Loucy (cell line): ENCODE data around the gene DGCR2.

Experiments
- H2AFZ ChIP-seq: fragments of 200-600 bp; sonication (generic); 2 replicates; pipeline ENCODE4 v1.6.0; 2016; ENCODE audit warnings: antibody characterized with exemption, mild to moderate bottlenecking, low read length, moderate library complexity
- H3F3A ChIP-seq: fragments of 200-600 bp; 2 replicates; pipeline ENCODE4 v1.6.0; 2016; ENCODE audit warnings: antibody characterized with exemption, low read depth, mild to moderate bottlenecking
- H3K27me3 ChIP-seq: fragments of 200-600 bp; sonication (generic); 2 replicates; pipeline ENCODE4 v1.6.1; 2014; ENCODE audit warnings: low read length, mild to moderate bottlenecking; ENCODE audit not compliant: insufficient read depth, poor library complexity, severe bottlenecking
- H3K36me3 ChIP-seq: fragments of 200-600 bp; sonication (generic); 2 replicates; pipeline ENCODE4 v1.6.1; 2016; ENCODE audit warnings: low read length; ENCODE audit not compliant: insufficient read depth
- H3K4me1 ChIP-seq: fragments of 200-600 bp; sonication (generic); 2 replicates; pipeline ENCODE4 v1.5.1; 2014; ENCODE audit warnings: low read length, mild to moderate bottlenecking; ENCODE audit not compliant: insufficient read depth, poor library complexity, severe bottlenecking
- H3K4me2 ChIP-seq: fragments of 200-600 bp; sonication (generic); 2 replicates; pipeline ENCODE4 v1.6.0; 2014; ENCODE audit warnings: antibody characterized with exemption, low read length, low read depth, mild to moderate bottlenecking; ENCODE audit not compliant: poor library complexity, severe bottlenecking
- H3K4me3 ChIP-seq: fragments of 200-600 bp; sonication (generic); 2 replicates; pipeline ENCODE4 v1.5.1; 2014; ENCODE audit warnings: low read length, mild to moderate bottlenecking, mixed read lengths; ENCODE audit not compliant: poor library complexity, severe bottlenecking
- H3K79me2 ChIP-seq: fragments of 200-600 bp; sonication (generic); 2 replicates; pipeline ENCODE4 v1.6.1; 2014; ENCODE audit warnings: low read length; ENCODE audit not compliant: insufficient read depth
- H3K9ac ChIP-seq: fragments of 200-600 bp; sonication (generic); 2 replicates; pipeline ENCODE4 v1.6.0; 2014; ENCODE audit warnings: mild to moderate bottlenecking, low read depth, low read length, moderate library complexity; ENCODE audit not compliant: poor library complexity, severe bottlenecking
- H3K9me2 ChIP-seq: fragments of 200-600 bp; sonication (generic); replicated peaks from 2 replicates; pipeline ENCODE4 v1.6.1; 2016; ENCODE audit warnings: low read depth, low read length, mixed read lengths
- H3K9me3 ChIP-seq: fragments of 200-600 bp; sonication (generic); 2 replicates; pipeline ENCODE4 v1.6.1; 2014; ENCODE audit warnings: mild to moderate bottlenecking, antibody characterized with exemption, low read length, low read depth; ENCODE audit not compliant: insufficient read depth
- H4K20me1 ChIP-seq: fragments of 200-600 bp; sonication (generic); 2 replicates; pipeline ENCODE4 v1.6.0; 2014; ENCODE audit warnings: antibody characterized with exemption, low read length, mild to moderate bottlenecking; ENCODE audit not compliant: insufficient read depth, poor library complexity, severe bottlenecking
- CTCF ChIP-seq: fragments of 200-600 bp; sonication (generic); conservative IDR thresholded peaks from 2 replicates; pipeline ENCODE4 v1.5.1; 2014; ENCODE audit warnings: mild to moderate bottlenecking, antibody characterized with exemption, low read length
- EZH2phosphoT487 ChIP-seq: fragments of 200-600 bp; IDR thresholded peaks from 2 replicates; pipeline ENCODE4 v1.6.1; 2018; ENCODE audit warnings: antibody characterized with exemption, mild to moderate bottlenecking, moderate library complexity, borderline replicate concordance

DGCR2 gene

GRCh38 chr22:19019029-19019678 lies 103.1 kb downstream of the DGCR2 start:
- Histone ChIP-seq H3K9me2 (no peaks in the 10 kb centered on the region), H3F3A (no peaks in the 10 kb centered on the region), H3K9ac (no peak overlapping the region), H3K4me1 (peaks cover 7% of the 10 kb centered on the region), H3K9me3 (no peaks in the 10 kb centered on the region), H3K4me3 (no peak overlapping the region), H3K4me2 (no peak overlapping the region), H3K27me3 (no peaks in the 10 kb centered on the region), H3K79me2 (no peaks in the 10 kb centered on the region), H4K20me1 (no peaks in the 10 kb centered on the region), H2AFZ (no peak overlapping the region), H3K36me3 (no peaks in the 10 kb centered on the region)
- TF ChIP-seq CTCF (no peak), EZH2phosphoT487 (no peak)

- no peaks in the 10 kb centered on the region for H3K9me3 ChIP-seq
- H3F3A ChIP-seq: no peaks in the 10 kb centered on the region
- H3K4me2 ChIP-seq: no peak overlapping the region
- TF ChIP-seq EZH2phosphoT487 (no peak), CTCF (no peak)
- no peak overlapping the region for H3K4me3 ChIP-seq
- no peak overlapping the region for H2AFZ ChIP-seq
- H3K9ac ChIP-seq: no peak overlapping the region
- H3K4me1 ChIP-seq: peaks cover 7% of the 10 kb centered on the region
- H3K36me3 ChIP-seq: no peaks in the 10 kb centered on the region
- H3K9me2 ChIP-seq: no peaks in the 10 kb centered on the region
- no peaks in the 10 kb centered on the region for H4K20me1 ChIP-seq
- no peaks in the 10 kb centered on the region for H3K79me2 ChIP-seq
- no peaks in the 10 kb centered on the region for H3K27me3 ChIP-seq
Observed at GRCh38 chr22:19018256-19018655, 104.0 kb downstream of the DGCR2 start.

- Histone ChIP-seq H3K36me3 (no peaks in the 10 kb centered on the region), H3K27me3 (no peaks in the 10 kb centered on the region), H3K4me1 (no peaks in the 10 kb centered on the region), H3K4me3 (no peak overlapping the region), H3K9me3 (no peaks in the 10 kb centered on the region), H3K9me2 (no peaks in the 10 kb centered on the region), H3F3A (no peaks in the 10 kb centered on the region), H3K4me2 (no peak overlapping the region), H2AFZ (no peak overlapping the region), H3K79me2 (no peaks in the 10 kb centered on the region), H3K9ac (no peak overlapping the region), H4K20me1 (no peaks in the 10 kb centered on the region)
- TF ChIP-seq EZH2phosphoT487: no peak
- no peak for TF ChIP-seq CTCF
Observed at GRCh38 chr22:19016081-19016766, 106.0 kb downstream of the DGCR2 start.
